Activated CD8-positive, alpha-beta memory T cell treated with anti-CD3 and anti-CD28 coated beads, Interleukin-2, amount 50 U/mL, for 24 hours (primary cell): ENCODE data around the gene NELL1.
"Not testable (repeated sequence)": the region's sequence is repeated elsewhere in the genome, so short reads cannot be mapped to it uniquely, and the experiment has no call there.

Source experiments
- DNase-seq: peaks from one replicate; pipeline ENCODE4 v3.0.0-alpha.2; 2020; ENCODE audit errors: extremely low read depth

Gene NELL1

GRCh38 chr11:21105196-21105917, 436.0 kb downstream of the NELL1 start:
- DNase-seq: no peak

GRCh38 chr11:21109341-21109740, 440.0 kb downstream of the NELL1 start:
- DNase-seq: no peak

- no peak for DNase-seq
Measured at GRCh38 chr11:21110415-21110814, 441.0 kb downstream of the NELL1 start.

- no peak for DNase-seq
Measured at GRCh38 chr11:21113876-21114275, 444.5 kb downstream of the NELL1 start.

- DNase-seq: no peak
Measured at GRCh38 chr11:21116009-21116408, 446.6 kb downstream of the NELL1 start.

- no peak for DNase-seq
Measured at GRCh38 chr11:21119411-21119810, 450.0 kb downstream of the NELL1 start.

GRCh38 chr11:21121991-21122390, 452.6 kb downstream of the NELL1 start:
- DNase-seq: no peak

- DNase-seq: no peak
Measured at GRCh38 chr11:21122523-21122922, 453.1 kb downstream of the NELL1 start.

- no peak for DNase-seq
Measured at GRCh38 chr11:21132146-21132720, 462.8 kb downstream of the NELL1 start.

GRCh38 chr11:21133244-21133643, 463.9 kb downstream of the NELL1 start:
- no peak for DNase-seq

- DNase-seq: no peak
Measured at GRCh38 chr11:21133722-21134121, 464.3 kb downstream of the NELL1 start.

- no peak for DNase-seq
Measured at GRCh38 chr11:21137803-21138202, 468.4 kb downstream of the NELL1 start.

- DNase-seq: not testable (repeated sequence)
Measured at GRCh38 chr11:21141557-21141956, 472.2 kb downstream of the NELL1 start.

- DNase-seq: no peak
Measured at GRCh38 chr11:21142007-21142406, 472.6 kb downstream of the NELL1 start.

- no peak for DNase-seq
Measured at GRCh38 chr11:21144531-21144930, 475.1 kb downstream of the NELL1 start.

GRCh38 chr11:21148376-21148775, 479.0 kb downstream of the NELL1 start:
- DNase-seq: no peak

GRCh38 chr11:21160140-21160539, 490.8 kb downstream of the NELL1 start:
- no peak for DNase-seq

GRCh38 chr11:21169639-21170038, 500.3 kb downstream of the NELL1 start:
- no peak for DNase-seq

- no peak for DNase-seq
Measured at GRCh38 chr11:21173476-21173875, 504.1 kb downstream of the NELL1 start.

GRCh38 chr11:21174781-21175180, 505.4 kb downstream of the NELL1 start:
- no peak for DNase-seq

- DNase-seq: no peak
Measured at GRCh38 chr11:21177379-21177778, 508.0 kb downstream of the NELL1 start.

- no peak for DNase-seq
Measured at GRCh38 chr11:21179770-21180169, 510.4 kb downstream of the NELL1 start.

- DNase-seq: no peak
Measured at GRCh38 chr11:21180182-21180581, 510.8 kb downstream of the NELL1 start.

- DNase-seq: no peak
Measured at GRCh38 chr11:21185959-21186358, 516.6 kb downstream of the NELL1 start.
